Gastrocnemius medialis (tissue), 4 donors: Measurements from ENCODE around the gene TFAP2B.

ENCODE experiments used
- CTCF ChIP-seq, 5 experiments: fragments of 450-650 bp in 3 of 5; fragments of 200-600 bp in 2 of 5; sonication (generic) in 2 of 5; IDR thresholded peaks in 4 of 5; conservative IDR thresholded peaks in 1 of 5; 1 replicate in 4 of 5; 2 replicates in 1 of 5; pipeline ENCODE4 v1.5.1; 2016 to 2019; ENCODE audit warnings: antibody characterized with exemption in 5 of 5, mild to moderate bottlenecking in 3 of 5, moderate library complexity in 3 of 5
- POLR2A ChIP-seq, 2 donors: fragments of 450-650 bp; IDR thresholded peaks; one replicate each; pipeline ENCODE4 v1.6.1; 2017; ENCODE audit warnings: antibody characterized with exemption in 2 of 2, mild to moderate bottlenecking in 2 of 2, moderate library complexity in 2 of 2

GRCh38 chr6:50831186-50831585, 12.5 kb downstream of the TFAP2B start:
- no peak for TF ChIP-seq CTCF (IDR thresholded peaks at IDR 0.05 in 4 of 5, conservative IDR thresholded peaks at IDR 0.05 in 1 of 5)
- no peak for TF ChIP-seq POLR2A (IDR thresholded peaks at IDR 0.05)
